ENCODE data around the gene GZMM. TPM values are rescaled to one million over a fixed set of nuclear protein-coding genes. Genes with fewer than 3 reads are reported as not detected.

GZMM gene
- total RNA-seq, 1 donor from 2014 or later = 29.9 TPM

- no peak for DNase-seq (ENCODE audit: low spot score)
- intact Hi-C loops (cut with micrococcal nuclease) = no loop called here
- Mint-ChIP-seq H3K36me3 (ENCODE audit: low read depth) (peaks cover 11% of the 10 kb centered on the region), H3K4me3 (ENCODE audit: low read depth) (no peak overlapping the region), H3K27ac (no peak overlapping the region), H3K4me1 (ENCODE audit: low read depth) (peaks cover 9% of the 10 kb centered on the region), H3K9me3 (no peaks in the 10 kb centered on the region), H3K27me3 (ENCODE audit: low read depth) (no peaks in the 10 kb centered on the region)
Measured at GRCh38 chr19:547117-547516, 3.3 kb downstream of the GZMM start.

GRCh38 chr19:547836-548720 is 4.2 kb downstream of the GZMM start:
- no peaks in the 10 kb centered on the region for H3K9me3 Mint-ChIP-seq
- no peak overlapping the region for H3K27ac Mint-ChIP-seq
- H3K27me3 Mint-ChIP-seq (ENCODE audit: low read depth) = no peaks in the 10 kb centered on the region
- peaks cover 8% of the 10 kb centered on the region for H3K4me1 Mint-ChIP-seq (ENCODE audit: low read depth)
- intact Hi-C loops (cut with micrococcal nuclease) = no loop called here
- no peak overlapping the region for H3K4me3 Mint-ChIP-seq (ENCODE audit: low read depth)
- H3K36me3 Mint-ChIP-seq (ENCODE audit: low read depth) = peaks cover 11% of the 10 kb centered on the region
- no peak for DNase-seq (ENCODE audit: low spot score)

GRCh38 chr19:548886-549830 is 5.3 kb downstream of the GZMM start:
- Mint-ChIP-seq H3K4me1 (ENCODE audit: low read depth) (peaks cover 6% of the 10 kb centered on the region), H3K4me3 (ENCODE audit: low read depth) (no peak overlapping the region), H3K27me3 (ENCODE audit: low read depth) (no peaks in the 10 kb centered on the region), H3K9me3 (no peaks in the 10 kb centered on the region), H3K27ac (no peak overlapping the region), H3K36me3 (ENCODE audit: low read depth) (peaks cover 8% of the 10 kb centered on the region)
- intact Hi-C loops (cut with micrococcal nuclease) = no loop called here
- no peak for DNase-seq (ENCODE audit: low spot score)

DNA sequence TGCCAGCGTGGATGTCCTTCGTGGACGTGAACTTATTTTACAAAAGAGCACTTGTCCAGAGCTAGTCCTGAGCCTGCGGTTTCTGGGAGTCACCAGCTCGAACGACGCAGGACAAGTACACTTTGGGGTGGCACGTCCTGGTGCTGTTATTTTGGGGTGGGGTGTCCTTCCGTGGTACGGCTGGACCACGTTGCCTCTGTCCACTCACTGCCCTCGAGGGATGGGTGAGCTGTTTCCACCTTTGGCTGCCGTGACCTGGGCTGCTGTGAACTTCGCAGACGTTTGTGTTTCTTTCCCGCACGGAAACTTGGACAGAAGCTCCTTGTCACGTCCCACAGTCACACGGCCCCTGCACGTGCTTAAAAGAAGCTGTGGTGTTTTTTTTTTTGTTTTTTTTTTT is 11.0 kb downstream of the GZMM start:
- no peaks in the 10 kb centered on the region for H3K9me3 Mint-ChIP-seq
- no peak for DNase-seq (ENCODE audit: low spot score)
- intact Hi-C loops (cut with micrococcal nuclease) = no loop called here
- H3K4me3 Mint-ChIP-seq (ENCODE audit: low read depth) = no peak overlapping the region
- no peaks in the 10 kb centered on the region for H3K27me3 Mint-ChIP-seq (ENCODE audit: low read depth)
- H3K36me3 Mint-ChIP-seq (ENCODE audit: low read depth) = no peaks in the 10 kb centered on the region
- H3K27ac Mint-ChIP-seq = no peak overlapping the region
- no peaks in the 10 kb centered on the region for H3K4me1 Mint-ChIP-seq (ENCODE audit: low read depth)

GRCh38 chr19:555474-555808 is 11.6 kb downstream of the GZMM start:
- no peak overlapping the region for H3K27ac Mint-ChIP-seq
- no peak overlapping the region for H3K4me3 Mint-ChIP-seq (ENCODE audit: low read depth)
- intact Hi-C loops (cut with micrococcal nuclease) = no loop called here
- no peaks in the 10 kb centered on the region for H3K27me3 Mint-ChIP-seq (ENCODE audit: low read depth)
- H3K36me3 Mint-ChIP-seq (ENCODE audit: low read depth) = no peaks in the 10 kb centered on the region
- no peaks in the 10 kb centered on the region for H3K4me1 Mint-ChIP-seq (ENCODE audit: low read depth)
- no peak for DNase-seq (ENCODE audit: low spot score)
- no peaks in the 10 kb centered on the region for H3K9me3 Mint-ChIP-seq

GRCh38 chr19:556611-557382 is 12.9 kb downstream of the GZMM start:
- intact Hi-C loops (cut with micrococcal nuclease) = no loop called here
- no peaks in the 10 kb centered on the region for H3K36me3 Mint-ChIP-seq (ENCODE audit: low read depth)
- no peaks in the 10 kb centered on the region for H3K27me3 Mint-ChIP-seq (ENCODE audit: low read depth)
- DNase-seq (ENCODE audit: low spot score) = no peak
- no peak overlapping the region for H3K27ac Mint-ChIP-seq
- H3K4me3 Mint-ChIP-seq (ENCODE audit: low read depth) = no peak overlapping the region
- no peaks in the 10 kb centered on the region for H3K4me1 Mint-ChIP-seq (ENCODE audit: low read depth)
- H3K9me3 Mint-ChIP-seq = no peaks in the 10 kb centered on the region

DNA sequence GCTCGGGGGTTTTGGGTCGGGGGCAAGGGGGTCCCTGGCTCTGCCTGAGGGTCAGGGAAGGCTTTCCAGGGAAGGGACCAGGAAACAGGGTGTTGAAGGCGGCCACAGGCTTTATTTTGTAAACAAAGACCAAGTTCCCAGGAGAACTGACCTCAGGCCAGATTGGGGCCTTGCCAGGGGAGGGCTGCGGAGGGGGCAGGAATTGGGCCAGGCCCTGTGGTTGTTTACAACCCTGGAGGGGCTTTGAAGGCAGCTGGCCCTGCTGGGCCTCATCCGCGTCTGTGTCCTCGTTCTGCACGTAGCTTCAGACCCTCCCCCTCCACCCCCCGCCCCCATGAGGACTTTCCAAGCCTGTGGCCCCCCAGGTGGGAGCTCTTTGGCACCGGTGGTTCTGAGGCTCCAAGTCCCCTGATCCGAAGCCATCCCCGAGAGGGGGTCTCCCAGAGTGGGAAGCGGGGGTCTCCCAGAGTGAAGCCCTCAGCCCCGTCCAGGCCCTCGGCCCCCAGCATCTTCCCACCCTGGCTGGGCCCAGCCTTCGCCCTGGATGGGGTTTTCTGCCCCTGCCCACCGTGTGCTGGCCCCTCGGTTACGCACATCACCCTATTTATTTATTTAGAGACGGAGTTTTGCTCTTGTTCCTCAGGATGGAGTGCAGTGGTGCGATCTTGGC is 15.1 kb downstream of the GZMM start:
- Mint-ChIP-seq H3K4me1 (ENCODE audit: low read depth) (no peaks in the 10 kb centered on the region), H3K4me3 (ENCODE audit: low read depth) (no peak overlapping the region), H3K36me3 (ENCODE audit: low read depth) (no peaks in the 10 kb centered on the region), H3K27me3 (ENCODE audit: low read depth) (no peaks in the 10 kb centered on the region), H3K9me3 (no peaks in the 10 kb centered on the region), H3K27ac (no peak overlapping the region)
- intact Hi-C loops (cut with micrococcal nuclease) = no loop called here
- no peak for DNase-seq (ENCODE audit: low spot score)

DNA sequence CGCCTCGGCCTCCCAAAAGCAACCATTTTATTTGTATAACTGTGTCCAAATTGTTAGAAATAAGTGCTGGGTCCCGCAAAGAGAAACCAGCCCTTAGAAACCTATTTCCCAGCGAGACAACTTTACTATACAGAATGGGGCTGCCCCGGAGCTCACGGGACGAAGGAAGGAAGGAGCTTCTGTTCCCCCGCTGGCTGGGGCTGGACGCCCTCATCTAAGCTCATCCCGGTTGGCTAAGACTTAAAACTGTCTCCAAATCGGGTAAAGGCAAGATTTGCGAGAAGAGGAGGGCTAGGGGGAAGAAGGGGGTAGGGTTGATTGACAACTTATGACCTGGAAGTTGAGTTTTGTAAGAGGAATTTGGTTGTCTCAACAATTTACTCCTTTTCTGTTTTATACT is 16.3 kb downstream of the GZMM start:
- no peak for DNase-seq (ENCODE audit: low spot score)
- no peaks in the 10 kb centered on the region for H3K9me3 Mint-ChIP-seq
- H3K36me3 Mint-ChIP-seq (ENCODE audit: low read depth) = no peaks in the 10 kb centered on the region
- no peak overlapping the region for H3K4me3 Mint-ChIP-seq (ENCODE audit: low read depth)
- no peaks in the 10 kb centered on the region for H3K27me3 Mint-ChIP-seq (ENCODE audit: low read depth)
- H3K27ac Mint-ChIP-seq = no peak overlapping the region
- intact Hi-C loops (cut with micrococcal nuclease) = no loop called here
- no peaks in the 10 kb centered on the region for H3K4me1 Mint-ChIP-seq (ENCODE audit: low read depth)

DNA sequence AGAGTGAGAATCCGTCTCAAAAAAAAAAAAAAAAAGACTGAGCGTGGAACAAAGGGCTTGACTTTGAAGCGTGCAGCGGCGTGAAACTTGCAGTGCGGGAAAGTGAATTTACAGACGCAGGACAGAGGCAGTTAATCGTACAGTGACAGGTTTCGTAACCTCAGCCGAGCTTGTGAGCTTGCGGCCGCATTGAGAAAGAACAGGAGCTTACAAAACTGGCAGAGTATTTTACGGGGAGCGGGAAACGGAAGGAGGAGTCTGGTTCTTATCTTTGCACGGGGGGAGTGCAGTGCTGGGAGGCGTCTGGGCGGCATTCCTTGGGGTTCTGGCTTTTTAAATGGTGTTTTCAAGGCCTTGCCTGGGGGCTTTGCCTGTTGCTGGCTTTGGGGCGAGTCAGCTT is 22.6 kb downstream of the GZMM start:
- no peaks in the 10 kb centered on the region for H3K27me3 Mint-ChIP-seq (ENCODE audit: low read depth)
- no peak for DNase-seq (ENCODE audit: low spot score)
- H3K4me3 Mint-ChIP-seq (ENCODE audit: low read depth) = no peak overlapping the region
- peaks cover 6% of the 10 kb centered on the region for H3K4me1 Mint-ChIP-seq (ENCODE audit: low read depth)
- no peaks in the 10 kb centered on the region for H3K9me3 Mint-ChIP-seq
- no peaks in the 10 kb centered on the region for H3K36me3 Mint-ChIP-seq (ENCODE audit: low read depth)
- intact Hi-C loops (cut with micrococcal nuclease) = no loop called here
- no peak overlapping the region for H3K27ac Mint-ChIP-seq

GRCh38 chr19:566844-567243 is 23.0 kb downstream of the GZMM start:
- DNase-seq (ENCODE audit: low spot score) = no peak
- Mint-ChIP-seq H3K27me3 (ENCODE audit: low read depth) (no peaks in the 10 kb centered on the region), H3K27ac (no peak overlapping the region), H3K4me1 (ENCODE audit: low read depth) (peaks cover 10% of the 10 kb centered on the region), H3K36me3 (ENCODE audit: low read depth) (no peaks in the 10 kb centered on the region), H3K4me3 (ENCODE audit: low read depth) (no peak overlapping the region), H3K9me3 (no peaks in the 10 kb centered on the region)
- intact Hi-C loops (cut with micrococcal nuclease) = no loop called here

DNA sequence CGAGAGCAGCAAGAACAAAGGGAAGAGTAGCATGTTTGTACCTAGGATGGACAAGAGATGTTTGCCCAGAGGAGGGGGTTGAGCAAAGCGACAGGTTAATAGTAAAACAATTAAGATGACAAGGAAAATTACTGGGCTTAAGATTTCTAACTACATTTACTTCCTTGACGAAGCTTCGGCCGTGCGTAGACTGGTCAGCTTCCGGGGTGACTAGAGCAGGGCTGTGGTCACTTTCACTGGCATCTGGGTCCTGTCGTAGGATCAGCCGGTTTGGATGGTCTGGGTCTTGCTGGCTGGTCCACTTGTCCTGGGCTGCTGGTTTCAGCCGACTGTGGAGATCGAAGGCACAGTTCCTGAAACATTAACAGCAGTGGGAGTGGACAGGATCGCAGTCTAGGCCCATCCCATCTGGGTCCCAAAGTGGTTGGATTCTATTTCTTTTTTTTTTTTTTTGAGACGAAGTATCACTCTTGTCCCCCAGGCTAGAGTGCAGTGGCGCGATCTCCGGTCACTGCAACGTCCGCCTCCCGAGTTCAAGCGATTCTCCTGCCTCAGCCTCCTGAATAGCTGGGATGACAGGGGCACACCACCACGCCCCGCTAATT is 23.5 kb downstream of the GZMM start:
- H3K36me3 Mint-ChIP-seq (ENCODE audit: low read depth) = no peaks in the 10 kb centered on the region
- H3K27ac Mint-ChIP-seq = no peak overlapping the region
- intact Hi-C loops (cut with micrococcal nuclease) = no loop called here

DNA sequence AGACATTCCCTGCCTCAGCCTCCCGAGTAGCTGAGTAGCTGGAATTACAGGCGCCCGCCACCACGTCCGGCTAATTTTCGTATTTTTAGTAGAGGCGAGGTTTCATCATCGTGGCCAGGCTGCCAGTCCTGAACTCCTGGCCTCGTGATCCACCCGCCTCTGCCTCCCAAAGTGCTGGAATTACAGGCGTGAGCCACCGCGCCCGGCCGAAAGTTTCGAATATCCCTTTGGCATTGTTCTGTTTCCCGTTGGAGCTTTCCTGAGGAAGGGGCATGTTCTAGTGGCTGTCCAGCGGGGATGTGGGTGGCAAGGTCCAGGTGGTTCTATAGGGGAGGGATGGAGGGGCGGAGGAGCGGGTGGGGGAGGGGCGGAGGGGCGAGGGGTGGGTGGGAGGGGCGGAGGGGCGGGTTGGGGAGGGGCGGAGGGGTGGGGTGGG is 26.4 kb downstream of the GZMM start:
- H3K9me3 Mint-ChIP-seq = no peaks in the 10 kb centered on the region
- H3K36me3 Mint-ChIP-seq (ENCODE audit: low read depth) = peaks cover 7% of the 10 kb centered on the region
- no peaks in the 10 kb centered on the region for H3K27me3 Mint-ChIP-seq (ENCODE audit: low read depth)
- no peak for DNase-seq (ENCODE audit: low spot score)
- H3K4me1 Mint-ChIP-seq (ENCODE audit: low read depth) = peaks cover 22% of the 10 kb centered on the region
- intact Hi-C loops (cut with micrococcal nuclease) = loop anchor here (2.0 kb wide), 1 partner anchor 227 kb away; the partner anchor contains the start of gene PTBP1
- peak overlapping the region; percentile 42 for H3K27ac Mint-ChIP-seq
- H3K4me3 Mint-ChIP-seq (ENCODE audit: low read depth) = peak overlapping the region; percentile 44

More for the DNA sequence above, 23.5 kb downstream of the GZMM start:
- H3K4me3 Mint-ChIP-seq (ENCODE audit: low read depth) = no peak overlapping the region
- no peaks in the 10 kb centered on the region for H3K9me3 Mint-ChIP-seq
- no peak for DNase-seq (ENCODE audit: low spot score)
- peaks cover 11% of the 10 kb centered on the region for H3K4me1 Mint-ChIP-seq (ENCODE audit: low read depth)
- no peaks in the 10 kb centered on the region for H3K27me3 Mint-ChIP-seq (ENCODE audit: low read depth)
